GM12872 (cell line): ENCODE measurements around the gene BRDT.

Experiments
- CTCF ChIP-seq: IDR thresholded peaks from 3 replicates; pipeline ENCODE4 v1.5.1; 2011; ENCODE audit warnings: low read depth, mild to moderate bottlenecking, low read length, moderate library complexity; ENCODE audit not compliant: insufficient read depth

The BRDT gene

GRCh38 chr1:92017656-92018055, 68.5 kb downstream of the BRDT start:
- no peak for TF ChIP-seq CTCF

DNA sequence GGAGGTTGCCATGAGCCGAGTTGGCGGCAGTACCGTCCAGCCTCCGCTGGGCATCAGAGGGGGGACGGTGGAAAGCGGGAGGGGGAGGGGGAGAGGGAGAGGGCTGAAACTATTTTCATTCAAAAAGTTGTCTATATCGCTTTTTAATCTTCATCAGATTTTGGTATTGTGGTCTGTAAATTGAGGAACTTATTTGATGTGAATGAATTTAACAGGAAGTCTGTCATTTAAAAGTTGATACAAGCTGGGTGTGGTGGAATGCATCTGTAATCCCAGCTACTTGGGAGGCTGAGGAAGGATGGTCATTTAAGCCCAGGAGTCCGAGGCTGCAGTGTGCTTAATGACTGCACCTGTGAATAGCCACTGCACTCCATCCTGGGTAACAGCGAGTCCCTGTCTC, 77.6 kb downstream of the BRDT start:
- no peak for TF ChIP-seq CTCF

DNA sequence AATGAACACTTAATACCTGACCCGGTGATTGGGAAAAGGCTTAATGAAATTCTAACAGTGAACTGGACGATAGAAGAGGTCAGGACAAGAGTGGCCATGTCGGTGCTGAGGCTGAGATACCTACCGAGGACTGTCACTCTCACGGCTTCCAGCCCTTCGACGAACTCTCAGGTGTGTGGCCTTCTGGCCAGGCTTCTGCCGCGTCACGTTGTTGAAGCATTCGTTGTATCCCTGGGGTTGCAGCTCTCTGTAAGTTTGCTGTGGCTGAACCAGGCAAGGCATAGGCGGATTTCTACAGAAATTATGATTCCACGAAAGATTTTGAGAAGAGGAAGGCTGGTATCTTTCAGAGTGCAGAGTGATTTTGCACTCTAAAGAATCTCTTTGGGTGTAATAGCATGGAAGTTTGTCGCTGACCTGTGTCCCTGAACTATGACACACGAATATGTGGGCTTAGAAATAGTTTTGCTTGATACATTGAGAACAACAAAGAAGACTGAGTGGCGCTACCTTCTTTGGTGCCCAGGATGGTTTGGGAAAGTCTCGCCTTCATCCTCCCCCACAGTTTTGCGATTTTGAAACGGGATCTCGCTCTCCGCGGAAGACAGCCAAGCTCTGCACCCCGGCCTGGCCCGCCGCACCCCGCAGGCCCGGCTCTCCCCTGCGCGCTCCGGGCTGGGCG, 80.2 kb downstream of the BRDT start:
- TF ChIP-seq CTCF: no peak

DNA sequence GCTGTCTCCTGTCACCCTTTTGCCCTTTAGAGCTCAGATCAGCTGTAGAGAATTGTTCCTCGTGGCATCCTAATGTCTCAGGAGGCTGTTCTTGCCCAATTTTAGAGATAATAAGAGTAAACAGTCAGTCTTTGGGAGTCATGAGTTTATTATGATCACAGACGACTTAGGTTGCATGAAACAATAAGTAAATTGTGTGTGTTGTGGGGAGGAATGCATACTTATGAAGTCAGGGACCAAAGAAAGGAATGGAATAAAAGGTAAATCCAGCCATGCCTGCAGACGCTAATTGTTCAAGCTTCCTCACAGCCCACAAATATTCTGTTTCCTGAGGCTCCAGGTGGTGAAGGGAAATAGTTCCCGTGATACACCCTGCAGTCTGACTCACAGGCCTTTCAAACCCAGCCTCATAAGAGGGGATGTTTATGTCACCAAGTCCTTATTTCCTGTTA, 81.5 kb downstream of the BRDT start:
- TF ChIP-seq CTCF: no peak

GRCh38 chr1:92031281-92032110, 82.3 kb downstream of the BRDT start:
- no peak for TF ChIP-seq CTCF

DNA sequence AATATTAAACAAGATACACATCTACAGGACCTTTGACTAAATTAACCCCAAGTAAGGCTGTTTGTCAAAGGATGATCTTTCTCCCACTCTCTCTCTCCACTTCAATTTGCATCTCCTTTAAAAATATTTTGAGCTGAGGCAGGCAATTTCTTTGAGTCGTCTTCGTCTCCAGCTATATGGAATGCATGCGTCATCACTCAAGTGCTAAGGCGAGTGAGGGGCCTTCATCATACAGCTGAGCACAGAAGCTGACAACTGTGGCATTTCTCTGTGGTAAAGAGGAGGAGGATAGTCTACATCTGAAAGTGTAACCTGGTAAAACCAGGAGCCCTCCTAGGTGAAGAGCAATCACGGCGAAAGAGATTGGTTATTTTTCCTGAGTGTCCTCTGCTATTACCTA, 88.2 kb downstream of the BRDT start:
- TF ChIP-seq CTCF: no peak

GRCh38 chr1:92038695-92039346, 89.6 kb downstream of the BRDT start:
- TF ChIP-seq CTCF: no peak
